Fibroblast of gingiva (primary cell): ENCODE results near the gene NHERF2.

Experiments
- DNase-seq: peaks from one replicate; pipeline ENCODE4 v3.0.0-alpha.2; 2011; ENCODE audit warnings: low read depth

Gene NHERF2

GRCh38 chr16:2061526-2061925 lies 34.8 kb downstream of the NHERF2 start:
- DNase-seq = no peak

- DNase-seq = no peak
Observed at GRCh38 chr16:2062801-2063200, 36.1 kb downstream of the NHERF2 start.

- no peak for DNase-seq
Observed at GRCh38 chr16:2063861-2064260, 37.2 kb downstream of the NHERF2 start.

GRCh38 chr16:2064368-2064945 lies 37.8 kb downstream of the NHERF2 start:
- DNase-seq = no peak

- no peak for DNase-seq
Observed at GRCh38 chr16:2066139-2066538, 39.4 kb downstream of the NHERF2 start.

GRCh38 chr16:2070576-2071453 lies 44.1 kb downstream of the NHERF2 start:
- DNase-seq = no peak

GRCh38 chr16:2071454-2072202 lies 44.9 kb downstream of the NHERF2 start:
- no peak for DNase-seq

- DNase-seq = no peak
Observed at GRCh38 chr16:2072926-2073325, 46.2 kb downstream of the NHERF2 start.

- no peak for DNase-seq
Observed at GRCh38 chr16:2074071-2074470, 47.4 kb downstream of the NHERF2 start.

- DNase-seq = no peak
Observed at GRCh38 chr16:2075631-2076030, 48.9 kb downstream of the NHERF2 start.

- no peak for DNase-seq
Observed at GRCh38 chr16:2076072-2076865, 49.6 kb downstream of the NHERF2 start.

- no peak for DNase-seq
Observed at GRCh38 chr16:2077016-2077415, 50.3 kb downstream of the NHERF2 start.

GRCh38 chr16:2077696-2078095 lies 51.0 kb downstream of the NHERF2 start:
- no peak for DNase-seq

- no peak for DNase-seq
Observed at GRCh38 chr16:2078096-2078495, 51.4 kb downstream of the NHERF2 start.

- DNase-seq = no peak
Observed at GRCh38 chr16:2078691-2079090, 52.0 kb downstream of the NHERF2 start.

- no peak for DNase-seq
Observed at GRCh38 chr16:2079311-2079800, 52.7 kb downstream of the NHERF2 start.

GRCh38 chr16:2079991-2080390 lies 53.3 kb downstream of the NHERF2 start:
- no peak for DNase-seq

GRCh38 chr16:2081201-2082084 lies 54.7 kb downstream of the NHERF2 start:
- DNase-seq = no peak

- DNase-seq = no peak
Observed at GRCh38 chr16:2082171-2082982, 55.7 kb downstream of the NHERF2 start.

GRCh38 chr16:2082983-2083364 lies 56.3 kb downstream of the NHERF2 start:
- DNase-seq = no peak
